Effector CD4-positive, alpha-beta T cell (primary cell): Measurements from ENCODE around the gene LGALS3BP.
A peak's percentile ranks its signal among the peaks of the same experiment; 100 is the strongest.
"Not testable (repeated sequence)": the region's sequence is repeated elsewhere in the genome, so short reads cannot be mapped to it uniquely, and the experiment has no call there.

ENCODE experiments used
- DNase-seq: peaks from one replicate; pipeline ENCODE4 v3.0.0-alpha.2; 2020

LGALS3BP gene

DNA sequence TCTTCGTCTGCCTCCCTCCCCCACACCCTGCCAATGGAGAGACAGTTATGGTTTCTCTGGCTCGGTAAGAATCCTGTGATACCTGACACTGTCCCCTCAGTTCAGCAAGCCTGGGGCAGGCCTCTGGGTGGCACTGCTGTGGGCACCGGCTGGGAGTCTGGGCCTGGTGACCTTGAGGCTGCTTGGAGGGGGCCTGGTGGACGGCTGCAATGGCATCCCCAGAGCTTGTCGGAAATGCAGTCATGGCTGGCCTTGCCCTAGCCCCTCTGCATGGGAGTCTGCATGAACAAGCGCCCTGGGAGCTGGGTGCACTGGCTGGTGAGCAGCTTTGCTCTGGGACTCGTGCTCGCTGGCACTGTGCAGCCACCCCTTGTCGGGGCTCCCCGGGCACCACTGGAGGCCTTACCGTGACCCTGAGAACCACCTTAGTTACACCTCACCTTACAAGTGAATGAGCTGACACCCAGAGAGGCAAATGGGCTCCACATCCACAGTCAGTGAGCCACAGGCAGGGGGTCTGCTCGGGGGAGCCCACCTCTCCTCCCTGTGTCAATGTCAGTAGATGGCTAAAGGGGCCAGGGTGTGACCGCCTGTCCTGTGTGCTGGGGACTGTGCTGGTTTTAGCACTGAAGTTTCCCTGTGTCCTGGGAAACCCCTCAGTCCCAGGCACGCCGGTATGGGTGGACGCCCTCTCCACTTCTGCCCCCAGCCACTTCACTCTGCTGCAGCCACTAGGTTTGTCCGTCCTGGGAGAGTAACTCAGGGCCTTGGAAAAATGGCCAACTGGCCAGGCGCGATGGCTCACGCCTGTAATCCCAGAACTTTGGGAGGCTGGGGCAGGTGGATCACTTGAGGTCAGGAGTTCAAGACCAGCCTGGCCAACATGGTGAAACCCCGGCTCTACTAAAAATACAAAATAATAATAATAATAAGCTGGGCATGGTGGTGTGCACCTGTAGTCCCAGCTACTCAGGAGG, 1.4 kb downstream of the LGALS3BP start:
- DNase-seq, result no peak

DNA sequence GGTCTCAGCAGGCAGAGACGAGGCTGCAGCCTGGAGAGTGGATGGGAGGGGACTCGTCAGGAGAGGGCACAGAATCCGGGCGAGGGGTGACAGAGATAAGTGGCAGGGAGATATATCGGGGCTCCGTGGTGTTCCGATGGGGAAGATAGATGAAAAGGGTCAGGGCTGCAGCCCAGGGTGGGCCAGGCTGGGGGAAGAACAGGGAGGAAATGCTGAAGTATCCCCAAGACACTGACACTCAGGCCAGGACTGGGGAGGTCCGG, 2.1 kb downstream of the LGALS3BP start:
- DNase-seq, result no peak

DNA sequence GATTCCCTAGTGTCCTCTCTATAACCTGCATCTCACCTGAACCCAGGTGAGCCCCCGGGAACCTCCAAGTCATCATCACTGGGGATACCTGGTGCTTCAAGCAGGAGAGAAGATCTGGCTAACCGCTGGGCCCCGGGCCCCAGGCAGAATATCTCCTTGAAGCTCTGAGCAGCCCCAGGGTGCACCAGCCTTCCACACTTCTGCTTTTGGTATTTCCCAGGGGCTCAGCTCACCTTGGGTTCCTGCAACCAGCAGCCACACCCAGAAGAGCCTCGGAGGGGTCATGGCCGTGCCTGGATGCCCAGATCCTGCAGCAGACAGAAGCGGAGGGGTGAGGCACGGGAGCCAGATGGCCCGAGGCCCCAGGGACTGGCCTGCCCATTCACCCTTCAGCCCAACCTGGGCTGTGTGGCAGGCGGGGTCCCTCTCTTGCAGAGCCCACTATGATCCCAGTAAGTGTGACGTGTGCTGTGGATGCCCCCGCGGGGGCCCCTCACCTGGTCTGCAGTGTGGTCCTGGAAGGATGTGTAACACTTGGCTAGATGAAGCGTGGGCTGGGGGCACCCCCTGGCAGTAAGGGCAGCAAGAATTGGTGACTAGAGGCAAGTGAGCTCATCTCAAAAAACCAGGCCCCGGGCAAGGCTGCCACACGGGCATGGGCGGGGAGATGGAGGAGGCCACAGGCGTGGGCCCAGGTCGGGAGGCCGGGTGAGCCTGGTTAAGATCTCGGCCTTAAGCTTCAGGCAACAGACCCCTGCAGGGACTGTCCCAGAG, 2.6 kb downstream of the LGALS3BP start:
- DNase-seq, result no peak

DNA sequence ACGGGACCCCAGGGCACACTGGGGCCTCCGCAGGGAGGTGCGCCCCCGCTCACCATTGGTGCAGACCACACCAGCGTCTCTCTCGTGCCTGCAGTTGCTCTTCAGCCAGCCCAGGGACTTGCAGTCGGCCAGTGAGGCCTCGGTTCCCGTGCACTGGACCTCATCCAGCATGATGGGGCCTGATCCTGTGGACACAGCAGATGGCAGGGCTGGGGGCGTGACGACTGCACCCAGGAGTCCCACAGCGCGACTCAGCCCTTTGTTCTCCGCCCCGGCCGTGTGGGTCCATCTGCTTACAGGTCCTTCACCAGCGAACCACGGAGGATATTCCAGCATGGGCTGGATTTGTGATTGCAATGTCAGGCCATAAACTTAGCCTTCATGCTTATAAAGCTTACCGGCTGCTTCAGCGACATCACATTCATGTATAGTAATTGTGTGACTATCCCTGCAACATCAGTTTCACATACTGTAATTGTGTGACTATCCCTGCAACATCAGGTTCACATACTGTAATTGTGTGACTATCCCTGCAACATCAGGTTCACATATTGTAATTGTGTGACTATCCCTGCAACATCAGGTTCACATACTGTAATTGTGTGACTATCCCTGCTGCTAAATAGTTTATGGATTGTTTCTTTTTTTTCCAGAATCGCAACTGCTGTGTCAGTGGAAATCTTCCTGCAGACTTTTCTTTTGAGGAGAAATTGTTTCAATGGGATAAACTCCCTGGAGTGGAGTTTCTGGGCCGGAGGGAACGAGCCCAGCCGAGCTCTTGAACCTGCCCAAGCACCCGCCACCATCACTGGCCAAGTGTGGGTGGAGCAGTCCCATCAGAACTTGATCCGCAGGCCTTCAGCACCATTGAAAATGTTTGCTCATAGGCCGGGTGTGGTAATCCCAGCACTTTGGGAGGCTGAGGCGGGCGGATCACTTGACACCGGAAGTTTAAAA, 4.8 kb downstream of the LGALS3BP start:
- DNase-seq, result no peak

DNA sequence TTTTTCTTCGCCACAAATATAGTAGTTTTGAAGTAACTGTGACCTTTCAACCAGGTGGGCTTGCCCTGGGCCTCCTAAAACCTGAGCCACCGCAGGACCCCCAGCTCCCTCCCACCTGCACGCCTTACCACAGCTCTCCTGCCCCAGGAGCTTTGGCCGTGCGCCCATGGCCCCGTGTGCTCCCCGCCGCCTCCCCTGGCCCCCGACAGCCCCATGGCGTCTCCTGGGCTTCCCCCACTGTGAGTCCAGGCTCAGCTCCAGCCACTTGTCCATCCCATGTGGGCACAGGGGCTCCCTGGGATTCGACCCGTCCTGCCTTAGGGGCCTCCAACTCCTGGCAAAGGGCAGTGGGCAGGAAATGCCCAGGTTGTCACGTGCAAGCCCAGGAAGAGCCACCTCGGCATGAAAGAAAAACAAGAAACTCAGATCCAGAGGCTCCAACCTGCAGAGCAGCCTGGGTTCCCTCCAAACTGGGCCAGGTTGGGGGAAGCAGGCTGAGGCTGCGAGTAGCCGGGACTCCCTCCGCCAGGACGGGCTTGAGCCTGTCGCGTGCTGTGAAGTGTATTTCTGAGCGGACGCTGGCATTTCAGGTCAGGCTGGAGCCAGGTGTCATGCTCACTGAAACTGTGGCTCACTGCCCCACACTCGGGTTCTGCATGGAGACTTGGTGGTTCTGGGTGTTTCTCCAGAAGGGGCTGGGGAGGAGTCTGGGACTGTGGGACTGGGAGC, 5.8 kb downstream of the LGALS3BP start:
- DNase-seq, result no peak

DNA sequence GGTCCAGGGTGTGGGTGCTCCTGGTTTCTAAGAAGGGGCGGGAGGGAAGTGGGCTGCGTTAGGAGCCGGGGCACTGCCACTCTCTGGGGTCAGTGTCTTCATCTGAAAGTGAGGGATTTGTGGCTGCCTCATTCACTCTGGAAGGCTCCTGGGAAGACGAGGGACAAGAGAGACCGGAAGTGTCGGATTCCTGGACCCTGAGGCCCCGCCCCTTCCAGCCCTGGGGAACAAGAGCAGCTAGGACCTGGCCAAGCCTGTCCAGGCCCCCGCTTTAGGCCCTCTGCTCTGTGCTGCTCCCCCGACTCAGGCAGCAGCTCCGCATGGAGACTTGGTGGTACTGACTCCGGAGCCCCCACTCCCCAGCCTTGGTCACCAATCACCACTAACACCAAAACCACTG, 6.5 kb downstream of the LGALS3BP start:
- no peak for DNase-seq

DNA sequence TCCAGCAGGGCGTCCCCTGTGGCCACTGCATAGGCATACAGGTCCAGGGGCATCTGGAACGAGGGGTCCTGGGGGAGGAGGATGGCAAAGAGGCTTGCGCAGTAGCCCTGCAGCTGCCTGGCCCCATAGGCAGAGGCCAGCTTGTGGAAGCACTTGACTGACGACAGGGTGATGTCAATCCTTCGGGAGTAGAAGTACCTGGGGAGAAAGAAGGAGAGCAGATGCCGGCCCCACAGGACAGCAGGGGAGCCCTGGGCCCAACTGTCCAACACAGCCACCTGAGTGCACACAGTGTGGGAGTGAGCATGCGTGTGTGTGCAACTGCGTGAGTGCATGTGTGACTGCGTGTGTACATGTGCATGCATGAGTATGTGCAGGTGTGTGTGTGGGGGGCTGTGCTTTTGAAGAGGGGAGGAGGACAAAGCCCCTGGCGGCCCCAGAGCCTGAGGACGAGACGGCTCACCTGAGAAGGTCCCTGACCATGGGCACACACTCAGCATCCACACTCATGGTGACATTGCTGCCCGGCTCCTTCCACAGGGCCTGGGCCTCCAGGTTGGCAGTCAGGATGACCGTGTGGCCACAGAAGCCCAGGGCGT, 7.1 kb downstream of the LGALS3BP start:
- DNase-seq, result no peak

DNA sequence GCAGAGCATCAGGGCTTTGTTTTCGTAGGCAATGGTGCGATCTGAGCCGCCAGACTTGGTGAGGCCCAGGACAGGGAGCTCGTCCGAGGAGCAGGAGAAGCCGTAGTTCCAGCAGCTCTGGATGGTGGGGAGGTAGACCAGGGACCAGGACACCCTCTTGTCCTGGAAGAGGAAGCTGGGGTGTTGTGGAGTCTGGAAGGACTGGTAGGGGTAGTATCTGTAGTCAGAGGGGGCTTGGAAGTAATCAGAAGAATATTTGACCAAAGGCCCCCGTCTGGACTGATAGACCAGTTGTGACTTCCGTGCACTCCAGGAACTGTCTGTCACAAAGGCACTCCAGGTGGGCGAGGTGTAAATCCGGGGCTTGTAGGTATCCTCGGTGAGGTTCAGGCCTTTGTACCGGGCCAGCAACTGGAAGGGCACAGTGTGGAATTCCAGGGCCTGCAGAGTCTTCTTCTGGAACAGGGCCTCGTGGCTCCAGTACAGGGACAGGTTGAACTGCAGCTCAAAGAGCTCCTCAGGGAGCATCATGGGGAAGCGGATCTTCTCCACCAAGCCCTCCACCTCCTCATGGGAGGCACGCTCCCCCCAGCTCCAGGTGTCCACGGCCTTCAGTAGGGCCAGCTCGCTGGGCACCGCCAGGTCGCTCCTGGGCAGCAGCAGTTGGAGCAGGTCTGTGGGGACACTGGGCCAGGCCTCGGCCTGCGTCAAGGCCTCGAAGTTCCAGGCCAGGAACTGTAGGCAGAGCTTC, 7.8 kb downstream of the LGALS3BP start:
- DNase-seq, result no peak

DNA sequence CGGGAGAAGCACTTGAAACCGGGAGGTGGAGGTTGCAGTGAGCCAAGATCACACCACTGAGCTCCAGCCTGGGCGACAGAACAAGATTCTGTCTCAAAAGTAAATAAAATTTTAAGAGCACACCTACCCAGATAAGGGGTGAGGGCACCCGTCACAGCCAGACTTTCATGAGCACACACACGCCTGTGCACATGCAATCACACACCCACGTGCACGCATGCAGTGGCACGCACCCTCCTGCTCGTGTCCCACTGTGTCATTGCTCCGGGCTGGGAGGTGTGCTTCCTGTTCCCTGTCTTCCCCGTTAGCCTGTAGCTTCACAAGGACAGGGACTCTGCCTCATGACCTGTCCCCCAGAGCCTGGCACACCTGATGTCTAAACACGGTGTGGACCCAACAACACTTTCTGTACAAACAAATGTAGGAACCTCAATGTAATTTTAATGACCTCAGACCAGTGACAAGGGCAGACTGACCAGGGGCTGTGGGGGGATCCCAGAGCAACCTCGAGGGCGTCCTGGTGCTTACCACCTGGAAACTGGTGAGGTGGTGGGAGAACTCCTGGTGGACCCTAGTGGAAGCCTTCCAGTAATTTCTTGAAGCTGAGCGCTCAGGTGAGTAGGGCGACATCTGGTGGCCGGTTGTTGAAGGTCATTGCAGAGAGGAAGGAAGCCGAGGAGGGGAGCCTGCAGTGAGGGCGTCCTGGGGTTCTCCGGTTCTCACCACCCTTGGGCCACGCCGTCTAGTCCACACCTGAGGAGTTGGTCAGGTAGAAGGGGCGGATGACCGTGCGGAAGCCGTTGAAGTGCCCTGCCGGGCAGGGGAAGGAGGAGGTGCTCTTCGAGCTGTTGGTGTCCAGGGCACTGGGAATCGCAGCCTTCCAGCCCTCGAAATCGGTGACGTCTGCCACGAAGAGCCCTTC, 8.6 kb downstream of the LGALS3BP start:
- DNase-seq, result peak; percentile 77

DNA sequence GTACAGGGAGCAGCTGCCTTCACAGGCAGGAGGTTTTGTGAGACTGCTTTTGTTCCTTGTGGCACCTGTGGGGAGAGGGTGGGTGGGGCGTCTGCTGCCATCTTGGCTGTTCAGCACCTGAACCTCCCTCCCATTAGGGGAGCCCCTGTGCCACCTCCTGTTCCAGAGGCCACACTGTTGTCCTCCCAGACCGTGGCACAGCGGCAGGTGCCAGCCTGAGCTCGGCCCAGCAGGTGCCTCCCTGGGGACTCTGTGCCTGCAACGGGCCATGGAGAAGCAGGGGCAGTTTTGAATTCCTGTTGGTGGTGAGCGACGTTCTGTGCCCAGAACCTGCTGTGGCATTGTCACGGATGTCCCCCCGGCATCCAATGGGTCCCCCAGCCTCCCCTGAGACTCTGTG, 9.9 kb downstream of the LGALS3BP start:
- DNase-seq, result no peak

DNA sequence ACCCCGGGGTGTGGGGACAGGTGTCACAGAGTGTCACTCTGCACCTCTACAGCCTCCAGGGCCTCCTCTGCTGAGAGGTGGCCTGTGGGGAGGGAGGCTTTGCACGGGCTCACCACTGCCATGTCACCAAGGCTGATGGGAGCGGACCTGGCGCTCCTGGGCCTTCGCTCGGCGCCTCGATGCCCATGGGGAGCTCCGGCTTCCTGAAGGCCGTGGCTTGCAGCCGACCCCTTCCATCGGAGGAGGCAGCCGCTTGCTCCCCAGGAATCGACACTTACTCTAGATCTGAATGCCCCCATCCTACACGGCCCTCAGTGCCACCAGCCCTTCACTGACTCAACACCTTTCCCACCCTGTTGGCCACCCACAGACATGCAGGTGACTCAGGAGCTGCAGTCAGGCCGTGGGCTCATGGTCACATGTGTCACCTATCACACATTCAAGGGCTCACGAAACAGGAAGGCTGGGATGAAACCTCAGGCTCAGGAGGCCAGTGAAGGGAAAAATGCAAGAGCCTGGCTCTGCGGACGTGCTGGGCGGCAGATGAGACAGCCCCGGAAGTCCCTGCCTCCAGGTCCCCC, 11.9 kb downstream of the LGALS3BP start:
- no peak for DNase-seq

DNA sequence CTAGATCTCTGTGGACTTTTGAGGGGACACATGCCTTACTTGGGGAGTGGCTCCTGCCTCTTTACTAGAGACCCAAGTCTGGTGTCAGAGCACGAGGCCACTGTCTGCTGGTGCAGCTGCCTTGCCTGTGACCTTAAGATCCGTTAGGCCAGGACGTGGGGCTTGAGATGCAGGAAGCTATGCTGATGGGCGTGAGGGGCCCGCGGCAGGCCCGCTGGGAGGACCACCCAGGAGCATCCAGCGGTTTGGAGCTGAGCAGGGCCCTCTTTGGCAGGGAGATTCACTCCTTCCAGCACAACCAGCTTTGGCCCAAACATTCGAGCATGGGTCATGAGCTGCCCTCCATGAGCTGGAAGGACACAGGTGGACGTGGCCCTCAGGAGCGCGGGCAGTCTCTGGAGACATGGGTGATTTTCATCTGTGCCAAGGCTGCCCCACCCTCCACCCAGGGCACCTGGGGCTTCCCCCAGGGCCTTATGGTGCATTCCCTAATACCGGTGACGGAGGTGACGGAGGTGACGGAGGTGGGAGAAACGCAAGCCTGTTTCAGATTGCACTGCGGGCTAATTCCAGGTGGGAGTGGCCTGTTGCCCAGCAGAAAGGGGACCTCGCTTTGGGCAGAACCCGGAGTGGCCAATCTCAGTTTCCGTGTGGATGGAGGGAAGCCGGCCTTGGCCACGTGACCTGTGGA, 12.7 kb downstream of the LGALS3BP start:
- DNase-seq, result no peak

DNA sequence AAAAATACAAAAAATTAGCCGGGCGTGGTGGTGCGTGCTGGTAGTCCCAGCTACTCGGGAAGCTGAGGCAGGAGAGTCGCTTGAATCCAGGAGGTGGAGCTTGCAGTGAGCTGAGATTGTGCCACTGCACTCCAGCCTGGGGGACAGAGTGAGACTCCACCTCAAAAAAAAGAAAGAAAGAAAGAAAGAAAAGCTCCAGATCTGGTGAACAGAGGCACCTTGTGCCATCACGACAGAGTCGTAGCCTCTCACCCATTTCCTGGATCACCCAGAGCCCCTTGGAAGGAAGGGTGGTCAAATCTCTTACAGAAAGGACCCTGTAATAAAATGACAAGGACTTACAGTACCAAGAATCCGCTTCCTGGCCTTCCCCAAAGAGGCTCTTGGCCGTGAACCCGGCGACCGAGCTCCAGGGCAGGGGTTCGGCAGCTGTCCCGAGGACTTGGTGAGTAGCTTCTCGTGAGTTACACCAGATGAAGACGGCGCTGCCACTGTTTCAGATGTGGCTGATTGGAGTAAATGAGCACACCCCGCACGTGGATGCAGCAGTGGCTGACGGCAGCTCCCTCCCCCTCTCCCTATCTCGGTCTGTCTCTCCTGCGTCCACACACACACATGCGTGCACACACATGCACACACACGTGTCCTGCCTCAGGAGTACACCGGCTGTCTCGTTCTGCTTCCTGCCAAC, 13.5 kb downstream of the LGALS3BP start:
- DNase-seq, result no peak

DNA sequence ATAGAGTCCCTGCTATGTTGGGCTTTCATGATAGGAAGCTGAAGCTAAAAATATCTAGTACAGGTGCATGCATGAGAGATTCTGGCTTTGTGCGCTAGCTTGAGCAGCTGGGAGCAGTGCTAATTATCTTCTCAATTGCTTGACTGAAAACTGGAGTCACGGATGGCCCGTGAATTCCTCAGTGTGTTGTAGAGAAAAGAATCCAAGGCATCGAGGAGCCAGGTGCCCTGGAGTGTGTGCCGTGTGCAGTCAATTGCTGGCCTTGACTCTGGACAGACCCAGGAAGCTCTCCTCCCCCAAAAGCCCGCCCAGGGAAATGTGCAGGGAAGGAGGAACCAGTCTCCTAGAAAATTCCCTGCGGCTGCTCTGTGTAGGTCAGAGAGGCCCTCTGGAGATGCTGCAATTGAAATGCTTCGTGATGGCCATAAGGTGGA, 14.2 kb downstream of the LGALS3BP start:
- no peak for DNase-seq

DNA sequence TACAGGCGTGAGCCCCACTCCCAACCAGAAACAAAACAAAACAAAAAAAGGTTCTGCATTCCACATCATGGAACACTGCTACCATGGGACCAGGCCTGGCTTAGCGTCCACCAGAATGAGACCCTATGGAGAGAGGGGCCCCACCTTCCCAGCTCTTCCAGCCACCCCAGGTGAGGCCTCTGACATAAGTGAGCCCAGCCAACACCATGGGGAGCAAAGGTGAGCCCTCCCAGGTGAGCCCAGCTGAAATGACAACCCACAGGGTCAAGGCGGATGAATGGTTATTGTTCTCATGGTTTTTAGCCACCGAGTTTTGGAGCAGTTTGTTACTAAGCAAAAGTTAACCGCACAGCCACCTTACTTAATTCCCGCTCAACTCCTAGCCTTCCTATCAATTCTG, 16.3 kb downstream of the LGALS3BP start:
- no peak for DNase-seq

DNA sequence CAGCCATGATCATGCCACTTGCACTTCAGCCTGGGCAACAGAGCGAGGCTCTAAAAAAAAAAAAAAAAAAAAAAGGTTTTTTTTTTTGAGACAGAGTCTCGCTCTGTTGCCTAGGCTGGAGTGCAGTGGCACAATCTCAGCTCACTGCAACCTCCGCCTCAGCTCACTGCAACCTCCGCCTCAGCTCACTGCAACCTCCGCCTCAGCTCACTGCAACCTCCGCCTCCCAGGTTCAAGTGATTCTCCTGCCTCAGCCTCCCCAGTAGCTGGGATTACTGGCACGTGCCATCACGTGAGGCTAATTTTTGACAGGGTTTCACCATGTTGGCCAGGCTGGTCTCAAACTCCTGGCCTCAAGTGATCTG, 16.8 kb downstream of the LGALS3BP start:
- not testable (repeated sequence) for DNase-seq

DNA sequence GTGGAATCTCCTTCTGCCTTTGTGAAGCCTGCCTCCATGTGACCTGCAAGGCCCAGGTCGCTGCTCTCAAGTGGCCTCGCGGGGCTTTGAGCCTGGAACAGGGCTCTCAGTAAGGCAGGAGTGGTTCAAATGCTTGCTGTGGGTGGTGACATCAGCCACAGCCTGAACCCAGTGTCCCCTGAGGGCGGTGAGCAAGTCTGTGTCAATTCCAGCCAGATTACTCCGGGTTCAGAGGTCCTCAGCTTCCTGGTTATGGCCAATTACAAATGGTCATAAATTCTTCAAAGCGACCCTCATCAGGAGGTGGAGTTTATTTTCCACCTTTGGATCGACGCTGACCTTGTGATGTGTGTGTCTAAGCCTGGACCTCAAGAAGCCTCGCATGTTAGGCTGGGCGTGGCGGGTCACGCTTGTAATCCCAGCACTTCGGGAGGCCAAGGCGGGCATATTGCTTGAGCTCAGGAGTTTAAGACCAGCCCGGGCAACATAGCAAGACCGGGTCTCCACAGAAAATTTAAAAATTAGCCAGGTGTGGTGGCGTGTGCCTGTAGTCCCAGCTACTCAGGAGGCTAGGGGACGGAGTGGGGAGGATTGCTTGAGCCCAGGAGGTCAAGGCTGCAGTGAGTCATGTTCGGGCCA, 17.3 kb downstream of the LGALS3BP start:
- no peak for DNase-seq

DNA sequence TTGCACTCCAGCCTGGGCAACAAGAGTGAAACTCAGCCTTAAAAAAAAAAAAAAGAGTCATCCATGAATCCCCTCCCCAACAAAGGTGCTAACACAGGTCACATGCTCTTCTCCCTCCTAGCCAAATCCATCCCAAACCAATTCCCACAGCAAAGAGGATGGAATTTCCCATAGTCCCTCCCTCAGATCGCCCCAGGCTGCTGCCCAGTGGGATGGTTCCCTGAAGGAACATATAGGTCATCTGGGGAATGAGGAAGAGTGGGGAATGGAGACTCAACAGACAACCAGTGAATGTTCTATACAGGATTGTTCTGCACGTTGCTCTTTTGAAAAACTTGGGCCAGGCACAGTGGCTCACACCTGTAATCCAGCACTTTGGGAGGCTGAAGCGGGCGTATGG, 18.2 kb downstream of the LGALS3BP start:
- no peak for DNase-seq
